Measurements from ENCODE around the gene VPS37D.
A peak's percentile ranks its signal among the peaks of the same experiment; 100 is the strongest.
"Not testable (repeated sequence)": the region's sequence is repeated elsewhere in the genome, so short reads cannot be mapped to it uniquely, and the experiment has no call there.

Gene VPS37D

GRCh38 chr7:73618538-73618937, 49.1 kb upstream of the VPS37D start:
- TF ChIP-seq IKZF3 (tag by site-specific recombination; IDR thresholded peaks at IDR 0.05), result no peak
- no peak for TF ChIP-seq ZBTB8A (tag by site-specific recombination; IDR thresholded peaks at IDR 0.05)
- no peak for TF ChIP-seq HOXA7 (CRISPR knock-in tag; IDR thresholded peaks at IDR 0.05; ENCODE audit: borderline replicate concordance)
- TF ChIP-seq ZNF350 (tag by site-specific recombination; IDR thresholded peaks at IDR 0.05), result no peak
- no peak for TF ChIP-seq ZNF202 (tag by site-specific recombination; IDR thresholded peaks at IDR 0.05; ENCODE audit: borderline replicate concordance)
- TF ChIP-seq ZNF354C (tag by site-specific recombination; IDR thresholded peaks at IDR 0.05; ENCODE audit: borderline replicate concordance, low read depth), result no peak
- no peak for TF ChIP-seq ZNF302 (tag by site-specific recombination; IDR thresholded peaks at IDR 0.05; ENCODE audit: low read depth)
- TF ChIP-seq ZSCAN18 (tag by site-specific recombination; IDR thresholded peaks at IDR 0.05), result no peak
- TF ChIP-seq ZNF473 (tag by site-specific recombination; IDR thresholded peaks at IDR 0.05), result no peak
- TF ChIP-seq ZSCAN30 (tag by site-specific recombination; IDR thresholded peaks at IDR 0.05), result no peak
- TF ChIP-seq ZNF585B (tag by site-specific recombination; IDR thresholded peaks at IDR 0.05), result no peak
- no peak for TF ChIP-seq ZNF768 (tag by site-specific recombination; IDR thresholded peaks at IDR 0.05)
- ChIA-PET CTCF (no interaction called here), POLR2A (no interaction called here)
- Histone ChIP-seq H3K9me3 (ENCODE audit: control insufficient read depth, insufficient read depth, low read depth, low read length) (no peaks in the 10 kb centered on the region), H3K4me3 (ENCODE audit: low read depth, low read length) (no peak overlapping the region), H3K27ac (ENCODE audit: extremely low read depth, low read depth, low read length) (no peak overlapping the region), H3K36me3 (ENCODE audit: control insufficient read depth in 2 of 2, insufficient read depth in 1 of 2, low read length in 2 of 2) (peaks cover 0 to 11% of the 10 kb centered on the region in 2 experiments; a peak in 1 of 3 replicates), H3K4me1 (ENCODE audit: control insufficient read depth, insufficient read depth, low read length) (peaks cover 5% of the 10 kb centered on the region; the same call in 1 of the 2 replicates)

- H3K4me1 ChIP-seq (ENCODE audit: control insufficient read depth, insufficient read depth, low read length); POLR2A ChIA-PET; H3K9me3 ChIP-seq (ENCODE audit: control insufficient read depth, insufficient read depth, low read depth, low read length); H3K36me3 ChIP-seq (ENCODE audit: control insufficient read depth in 2 of 2, insufficient read depth in 1 of 2, low read length in 2 of 2); H3K4me3 ChIP-seq (ENCODE audit: low read depth, low read length); H3K27ac ChIP-seq (ENCODE audit: extremely low read depth, low read depth, low read length): not testable (repeated sequence)
- peak; percentile 94 for TF ChIP-seq ZNF18 (tag by site-specific recombination; IDR thresholded peaks at IDR 0.05)
- CTCF ChIA-PET, result interaction anchor here (0.6 to 1.3 kb wide), 3 partner anchors 13 to 24 kb away, joined by 3 to 4 read pairs (median 3); no protein-coding TSS in a partner anchor
Measured at GRCh38 chr7:73619394-73619793, 48.2 kb upstream of the VPS37D start.

- ChIA-PET POLR2A (interaction anchor here (0.6 to 1.3 kb wide), 5 partner anchors 9 to 113 kb away, joined by 3 to 5 read pairs (median 4); no protein-coding TSS in a partner anchor), CTCF (interaction anchor here (0.6 to 1.3 kb wide), 5 partner anchors 15 to 808 kb away, joined by 3 to 8 read pairs (median 3); no protein-coding TSS in a partner anchor)
- no peak overlapping the region for H3K4me3 ChIP-seq (ENCODE audit: low read depth, low read length)
- TF ChIP-seq EGR2 (tag by site-specific recombination; IDR thresholded peaks at IDR 0.05; ENCODE audit: low read depth), result peak; percentile 50; the same call in 1 of the 2 replicates
- TF ChIP-seq ZNF48 (tag by site-specific recombination; IDR thresholded peaks at IDR 0.05), result no peak
- TF ChIP-seq ZNF416 (tag by site-specific recombination; IDR thresholded peaks at IDR 0.05), result no peak
- TF ChIP-seq ZNF366 (tag by site-specific recombination; conservative IDR thresholded peaks at IDR 0.05), result peak; percentile 53
- TF ChIP-seq ZNF169 (tag by site-specific recombination; IDR thresholded peaks at IDR 0.05), result peak; percentile 98
- peak; percentile 75 for TF ChIP-seq ZFHX2 (tag by site-specific recombination; conservative IDR thresholded peaks at IDR 0.05)
- peak; percentile 54; the same call in 1 of the 2 replicates for TF ChIP-seq WT1 (tag by site-specific recombination; IDR thresholded peaks at IDR 0.05)
- TF ChIP-seq ZBTB6 (tag by site-specific recombination; IDR thresholded peaks at IDR 0.05), result peak; percentile 77; the same call in 1 of the 2 replicates
- no peaks in the 10 kb centered on the region for H3K36me3 ChIP-seq (ENCODE audit: control insufficient read depth in 2 of 2, insufficient read depth in 1 of 2, low read length in 2 of 2)
- H3K27ac ChIP-seq (ENCODE audit: extremely low read depth, low read depth, low read length), result no peak overlapping the region
- no peaks in the 10 kb centered on the region for H3K9me3 ChIP-seq (ENCODE audit: control insufficient read depth, insufficient read depth, low read depth, low read length)
- no peaks in the 10 kb centered on the region for H3K4me1 ChIP-seq (ENCODE audit: control insufficient read depth, insufficient read depth, low read length)
Measured at GRCh38 chr7:73621168-73622063, 46.2 kb upstream of the VPS37D start.

Data from HEK293 (cell line).